HuH-7 (cell line): ENCODE data around the gene SPEG.

Experiments used
- DNase-seq: peaks from one replicate; pipeline ENCODE4 v3.0.0; 2011; ENCODE audit warnings: low spot score

Gene SPEG

GRCh38 chr2:219462349-219462748 lies 27.7 kb downstream of the SPEG start:
- DNase-seq = no peak

DNA sequence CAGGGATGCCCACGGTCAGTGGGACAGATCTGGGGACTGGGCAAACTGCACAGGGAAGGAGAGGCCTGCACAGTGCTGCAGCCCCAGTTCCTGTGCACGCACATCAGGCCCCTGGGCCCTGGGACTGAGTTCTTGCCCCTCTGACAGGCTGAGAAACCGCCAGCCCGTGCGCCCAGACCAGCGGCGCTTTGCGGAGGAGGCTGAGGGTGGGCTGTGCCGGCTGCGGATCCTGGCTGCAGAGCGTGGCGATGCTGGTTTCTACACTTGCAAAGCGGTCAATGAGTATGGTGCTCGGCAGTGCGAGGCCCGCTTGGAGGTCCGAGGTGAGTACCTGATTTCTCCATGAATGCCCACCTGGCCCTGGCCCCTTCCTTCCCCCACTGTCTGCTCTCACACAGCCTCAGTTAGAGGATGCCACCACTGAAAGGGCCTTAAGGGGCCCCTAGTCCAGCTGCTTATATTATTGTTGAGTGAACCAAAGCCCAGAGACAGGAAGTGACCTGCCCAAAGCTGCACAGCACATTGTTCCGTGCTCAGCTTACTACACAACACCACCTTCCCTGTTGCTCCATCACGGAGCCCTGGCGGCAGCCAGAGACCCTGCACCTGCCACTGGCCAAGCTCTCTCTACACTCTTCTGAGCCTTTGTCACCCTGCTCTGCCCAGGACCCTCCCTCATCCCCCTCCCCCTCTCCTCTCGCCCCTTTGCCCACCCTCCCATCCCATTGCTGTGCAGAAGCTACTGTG lies 29.8 kb downstream of the SPEG start:
- DNase-seq = peak; percentile 52

DNA sequence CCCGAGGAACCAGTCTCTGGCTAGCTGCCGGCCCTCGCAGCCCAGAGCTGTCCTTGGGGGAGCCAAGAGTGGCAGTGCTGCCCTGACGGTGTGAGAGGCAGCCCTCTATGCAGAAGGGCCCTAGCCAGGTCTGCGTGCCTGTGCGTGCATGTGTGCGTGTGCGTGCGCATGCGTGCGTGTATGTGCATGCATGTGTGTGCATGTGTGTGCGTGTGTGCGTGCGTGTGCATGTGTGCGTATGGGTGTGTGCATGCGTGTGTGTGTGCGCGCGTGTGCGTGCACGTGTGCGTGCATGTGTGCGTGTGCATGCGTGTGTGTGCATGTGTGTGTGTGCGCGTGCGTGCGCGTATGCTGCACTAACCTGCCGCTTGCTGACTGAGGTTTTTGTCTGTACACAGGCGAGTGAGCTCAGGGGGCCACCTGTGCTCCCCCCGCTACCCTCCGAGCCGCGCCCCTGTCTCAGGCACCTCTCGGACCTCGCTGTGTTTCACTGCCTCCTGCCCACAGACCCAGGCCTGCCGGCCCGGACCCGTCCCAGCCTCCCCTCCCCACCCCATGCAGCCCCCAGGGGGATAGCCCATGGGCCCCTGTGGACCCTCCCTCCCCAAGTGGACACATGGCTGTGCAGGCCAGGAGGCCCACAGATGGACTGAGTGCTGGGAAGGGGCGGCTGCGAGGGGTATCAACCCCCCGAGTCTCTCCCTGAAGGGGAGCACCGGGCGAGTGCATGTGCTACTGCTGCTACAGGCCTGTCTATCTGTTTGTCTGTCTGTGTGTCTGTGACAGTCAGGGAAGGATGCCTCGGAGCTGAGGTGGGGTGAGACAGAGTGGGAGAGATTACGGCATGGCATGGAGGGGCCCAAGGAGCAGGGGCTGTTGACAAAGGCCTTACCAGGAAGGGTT lies 31.3 kb downstream of the SPEG start:
- DNase-seq = no peak

DNA sequence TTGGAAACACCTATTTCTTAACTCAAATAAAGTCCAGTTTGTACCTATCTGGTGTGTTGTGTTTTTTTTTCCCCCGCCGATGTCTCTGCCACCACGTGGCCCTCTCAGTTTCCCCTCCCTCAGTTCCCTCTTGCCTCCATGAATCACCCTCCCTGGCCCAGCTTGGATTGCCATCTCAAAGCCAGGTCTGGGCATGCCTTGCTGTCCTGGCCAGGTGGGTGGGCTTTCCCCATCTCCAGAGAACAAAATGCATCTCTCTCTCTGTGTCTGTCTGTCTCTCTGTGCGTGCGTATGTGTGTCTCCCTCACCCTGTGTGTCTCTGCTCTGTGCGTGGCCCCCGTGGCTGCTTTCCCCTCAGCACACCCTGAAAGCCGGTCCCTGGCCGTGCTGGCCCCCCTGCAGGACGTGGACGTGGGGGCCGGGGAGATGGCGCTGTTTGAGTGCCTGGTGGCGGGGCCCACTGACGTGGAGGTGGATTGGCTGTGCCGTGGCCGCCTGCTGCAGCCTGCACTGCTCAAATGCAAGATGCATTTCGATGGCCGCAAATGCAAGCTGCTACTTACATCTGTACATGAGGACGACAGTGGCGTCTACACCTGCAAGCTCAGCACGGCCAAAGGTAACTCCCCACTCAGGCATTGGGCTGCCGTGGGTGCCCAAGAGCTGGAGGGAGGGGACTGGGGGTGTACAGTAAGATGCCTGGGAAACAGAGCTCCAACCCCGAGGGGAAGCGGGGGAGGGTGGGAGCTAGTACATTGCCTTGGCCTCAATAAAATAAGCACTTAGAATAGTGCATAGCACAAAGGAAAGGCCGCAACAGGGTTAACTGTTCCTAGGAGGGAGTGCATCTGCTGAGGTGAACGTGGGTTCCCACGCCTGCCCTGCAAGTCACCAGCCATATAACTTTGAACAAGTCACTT lies 32.4 kb downstream of the SPEG start:
- DNase-seq = no peak

DNA sequence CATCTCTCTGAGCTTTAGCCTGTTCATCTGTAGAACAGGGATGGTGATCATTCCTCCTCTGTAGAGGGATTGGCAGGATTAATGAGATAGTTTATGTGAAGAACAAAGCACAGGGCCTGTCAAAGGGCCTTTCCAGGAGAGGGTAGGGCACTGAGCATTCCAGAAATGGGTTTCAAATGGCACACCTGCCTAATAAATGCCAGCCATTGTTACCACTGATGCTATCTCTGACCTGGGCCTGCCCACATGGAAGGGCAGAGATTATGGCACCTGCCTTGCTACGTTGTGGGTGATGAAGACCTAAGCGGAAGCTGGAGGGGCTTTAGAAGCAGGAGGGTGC lies 33.1 kb downstream of the SPEG start:
- DNase-seq = no peak

- no peak for DNase-seq
These were observed 34.0 kb downstream of the SPEG start for GRCh38 chr2:219468410-219469185.

- DNase-seq = no peak
These were observed 34.6 kb downstream of the SPEG start for GRCh38 chr2:219469186-219469724.

- DNase-seq = no peak
These were observed 35.8 kb downstream of the SPEG start for GRCh38 chr2:219470429-219470828.

DNA sequence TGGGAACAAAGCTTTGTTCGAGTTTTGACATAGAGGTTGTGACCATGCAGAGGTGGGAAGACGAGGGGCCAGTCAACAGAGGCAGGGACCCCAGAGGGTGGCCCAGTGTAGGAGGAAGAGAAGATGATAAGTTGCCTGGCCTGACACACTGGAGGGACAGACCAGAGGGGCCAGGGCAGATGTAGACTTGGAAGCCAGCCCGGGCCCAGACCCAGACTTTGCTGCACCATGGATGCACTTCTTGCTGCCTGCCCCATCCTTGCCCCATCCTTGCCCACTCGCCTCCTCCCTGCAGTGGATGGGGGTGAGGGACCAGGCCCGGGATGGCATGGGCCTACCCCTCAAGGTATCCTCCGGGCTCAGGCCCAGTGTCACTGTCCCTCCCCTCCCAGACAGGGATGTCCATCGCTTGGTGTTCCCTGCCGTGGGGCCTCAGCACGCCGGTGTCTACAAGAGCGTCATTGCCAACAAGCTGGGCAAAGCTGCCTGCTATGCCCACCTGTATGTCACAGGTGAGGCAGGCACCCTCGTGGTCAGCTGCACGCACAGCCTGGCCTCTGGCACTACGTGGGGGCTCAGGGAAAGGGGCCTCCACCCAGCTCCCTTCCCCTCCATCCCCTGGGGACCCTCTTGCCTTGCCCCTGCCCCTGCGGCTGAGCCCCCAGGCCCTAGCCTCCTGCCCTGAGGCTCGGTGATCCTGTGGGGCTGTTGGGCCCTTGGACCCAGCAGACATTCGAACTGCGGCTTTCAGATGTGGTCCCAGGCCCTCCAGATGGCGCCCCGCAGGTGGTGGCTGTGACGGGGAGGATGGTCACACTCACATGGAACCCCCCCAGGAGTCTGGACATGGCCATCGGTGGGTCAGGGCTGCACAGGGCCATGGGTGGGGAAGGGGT lies 37.1 kb downstream of the SPEG start:
- DNase-seq = no peak

DNA sequence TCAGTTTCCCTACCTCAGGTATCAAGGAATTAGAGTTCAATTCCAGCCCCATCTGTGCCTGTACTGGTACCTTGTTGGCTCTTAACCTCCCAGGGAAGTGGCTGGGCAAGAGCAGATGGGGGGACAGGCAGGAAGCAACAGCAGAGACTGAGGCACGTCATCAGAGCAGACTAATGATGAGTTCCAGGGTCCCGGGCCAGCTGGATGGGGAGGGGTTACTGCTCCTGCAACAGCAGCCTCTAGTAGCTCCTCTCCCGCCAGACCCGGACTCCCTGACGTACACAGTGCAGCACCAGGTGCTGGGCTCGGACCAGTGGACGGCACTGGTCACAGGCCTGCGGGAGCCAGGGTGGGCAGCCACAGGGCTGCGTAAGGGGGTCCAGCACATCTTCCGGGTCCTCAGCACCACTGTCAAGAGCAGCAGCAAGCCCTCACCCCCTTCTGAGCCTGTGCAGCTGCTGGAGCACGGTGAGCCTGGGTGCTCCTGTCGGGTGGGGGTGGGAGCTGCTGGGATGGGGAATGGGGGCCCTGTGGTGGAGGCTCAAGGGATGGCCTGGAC lies 38.1 kb downstream of the SPEG start:
- DNase-seq = no peak

DNA sequence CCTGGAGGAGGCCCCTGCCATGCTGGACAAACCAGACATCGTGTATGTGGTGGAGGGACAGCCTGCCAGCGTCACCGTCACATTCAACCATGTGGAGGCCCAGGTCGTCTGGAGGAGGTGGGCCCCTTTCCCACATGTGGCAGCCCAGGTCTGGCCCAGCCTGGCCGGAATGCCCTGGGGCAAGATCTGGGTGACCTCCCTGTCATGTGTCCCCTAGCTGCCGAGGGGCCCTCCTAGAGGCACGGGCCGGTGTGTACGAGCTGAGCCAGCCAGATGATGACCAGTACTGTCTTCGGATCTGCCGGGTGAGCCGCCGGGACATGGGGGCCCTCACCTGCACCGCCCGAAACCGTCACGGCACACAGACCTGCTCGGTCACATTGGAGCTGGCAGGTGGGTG lies 38.9 kb downstream of the SPEG start:
- DNase-seq = no peak

- DNase-seq = no peak
These were observed 39.8 kb downstream of the SPEG start for GRCh38 chr2:219474285-219475060.

DNA sequence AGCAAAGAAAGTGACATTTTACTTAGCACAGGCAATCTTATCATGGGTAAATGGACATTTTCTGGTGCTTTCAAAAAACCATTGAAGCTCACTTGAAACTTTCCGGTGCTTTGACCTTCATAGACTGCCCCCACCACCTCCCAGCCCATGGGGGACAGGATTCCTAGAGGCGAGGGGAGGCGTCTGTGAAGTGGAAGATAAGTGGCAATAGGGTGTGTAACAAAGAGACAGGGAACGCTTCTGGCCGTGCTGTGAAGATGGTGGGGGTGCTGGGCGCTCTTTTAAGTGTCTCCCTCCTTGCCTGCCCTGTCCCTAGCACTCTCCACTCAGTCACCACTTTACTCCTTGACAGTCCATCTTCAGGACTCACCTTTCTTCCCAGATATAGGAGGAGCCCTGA lies 40.6 kb downstream of the SPEG start:
- no peak for DNase-seq

DNA sequence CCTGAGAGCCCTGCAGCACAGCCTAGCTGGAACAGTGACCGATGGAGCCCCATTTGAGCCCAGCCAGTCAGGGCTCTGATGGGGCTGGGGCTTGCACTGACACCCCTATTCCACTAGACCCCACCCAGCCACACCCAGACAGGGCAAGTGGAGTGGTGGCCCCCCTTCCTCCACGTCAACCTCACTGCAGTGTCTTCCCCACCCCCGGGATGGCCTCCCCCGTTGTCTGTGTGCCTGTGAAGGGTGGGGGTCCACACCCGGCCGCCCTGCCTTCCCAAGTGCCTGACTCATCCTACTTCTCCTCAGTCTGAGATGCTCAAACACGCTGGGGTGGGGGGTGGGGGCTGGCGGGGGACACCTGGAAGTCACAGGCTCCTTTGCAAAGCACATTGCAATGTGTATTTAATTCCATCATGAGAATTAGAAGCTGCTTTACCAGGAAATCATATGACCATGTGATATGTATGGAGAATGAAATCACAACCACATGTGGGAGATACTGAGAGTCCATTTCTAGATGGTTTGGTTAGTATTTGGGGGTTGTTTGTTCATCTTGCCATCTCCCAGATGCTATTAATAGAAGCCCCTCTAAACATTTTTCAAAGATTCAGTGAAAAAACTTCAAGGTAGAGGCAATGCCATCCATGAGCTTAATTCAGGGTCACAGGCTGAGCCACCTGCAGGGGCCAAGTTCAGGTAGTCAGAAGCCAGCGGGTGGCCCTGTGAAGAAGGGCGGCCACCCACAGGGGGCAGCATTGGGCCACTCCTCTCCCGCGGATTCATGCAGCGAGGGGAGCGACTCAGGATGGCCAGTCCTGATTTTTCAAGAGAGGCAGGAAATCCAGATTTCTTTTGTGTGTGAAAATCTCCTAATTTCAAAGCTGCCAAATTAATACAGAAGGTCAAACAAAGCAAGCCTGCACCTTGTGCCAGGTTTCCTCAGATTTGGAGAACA lies 41.3 kb downstream of the SPEG start:
- DNase-seq = peak; percentile 95

DNA sequence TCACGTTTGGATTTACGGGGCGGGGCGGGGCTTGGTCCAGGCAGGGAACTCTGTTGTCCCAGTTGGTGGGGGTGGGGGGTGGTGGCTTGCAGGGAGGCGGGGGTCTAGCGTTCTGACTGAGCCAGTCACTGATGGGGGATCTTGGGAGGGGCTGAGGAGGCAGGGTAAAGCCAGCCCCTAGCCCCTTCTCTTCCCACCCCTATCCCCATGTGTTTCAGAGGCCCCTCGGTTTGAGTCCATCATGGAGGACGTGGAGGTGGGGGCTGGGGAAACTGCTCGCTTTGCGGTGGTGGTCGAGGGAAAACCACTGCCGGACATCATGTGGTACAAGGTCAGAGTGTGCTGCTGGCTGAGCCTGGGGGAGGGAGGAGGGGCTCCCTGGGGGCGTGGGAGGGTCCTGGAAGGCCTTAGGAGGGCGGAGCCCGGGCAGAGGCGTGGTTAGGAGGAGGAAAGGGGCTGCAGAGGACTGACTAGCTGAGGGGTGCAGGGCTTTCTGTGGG lies 42.1 kb downstream of the SPEG start:
- no peak for DNase-seq

- DNase-seq = no peak
These were observed 42.5 kb downstream of the SPEG start for GRCh38 chr2:219477179-219477578.

DNA sequence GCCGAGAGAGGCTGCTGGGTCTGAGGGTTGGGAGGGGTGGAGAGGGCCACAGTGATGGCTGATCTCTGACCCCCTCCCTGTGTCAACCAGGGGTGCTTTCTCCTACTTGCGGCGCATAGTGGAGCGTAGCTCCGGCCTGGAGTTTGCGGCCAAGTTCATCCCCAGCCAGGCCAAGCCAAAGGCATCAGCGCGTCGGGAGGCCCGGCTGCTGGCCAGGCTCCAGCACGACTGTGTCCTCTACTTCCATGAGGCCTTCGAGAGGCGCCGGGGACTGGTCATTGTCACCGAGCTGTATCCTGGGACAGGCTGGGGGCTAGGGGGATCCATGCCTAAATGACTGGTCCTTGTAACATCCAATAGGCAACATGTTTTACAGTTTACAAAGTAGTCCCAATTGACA lies 43.2 kb downstream of the SPEG start:
- no peak for DNase-seq

DNA sequence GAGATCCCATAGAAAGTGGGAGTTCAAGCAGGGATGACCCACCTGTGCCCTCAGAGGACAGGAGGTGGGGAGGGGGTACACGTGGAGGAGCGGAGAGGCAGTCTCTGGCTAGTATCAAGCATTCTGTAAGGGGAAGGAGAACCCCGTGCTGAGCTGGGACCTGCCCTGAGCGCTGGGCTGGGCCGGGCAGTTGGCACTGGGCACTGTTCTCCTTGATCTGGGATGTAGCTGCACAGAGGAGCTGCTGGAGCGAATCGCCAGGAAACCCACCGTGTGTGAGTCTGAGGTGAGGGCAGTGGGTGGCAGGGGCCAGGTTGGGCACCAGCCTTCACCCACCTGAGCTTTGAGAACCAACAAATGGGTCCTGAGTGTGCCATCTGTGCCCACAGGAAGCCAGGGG lies 44.3 kb downstream of the SPEG start:
- no peak for DNase-seq
